Activated naive CD8-positive, alpha-beta T cell treated with anti-CD3 and anti-CD28 coated beads, Interleukin-2, amount 10 ng/mL, durations not matched to agents 7 days and 5 days (primary cell): ENCODE data around the gene MAP1B. TPM values are rescaled to one million over a fixed set of nuclear protein-coding genes. Genes with fewer than 3 reads are reported as not detected.

ENCODE experiments used
- ATAC-seq: fragments of 150-1000 bp; cut with Tn5 transposase; one replicate; pipeline ENCODE4 v1.10.0; 2021; ENCODE audit warnings: low read depth, moderate library complexity
- POLR2A ChIA-PET: fragments of 350-600 bp; sonication (Branson Sonifier 250); formaldehyde crosslinking; loops from one replicate; lab custom pipeline; 2021; ENCODE audit warnings: antibody characterized with exemption; lab: Charles Lee
- DNase-seq: peaks from one replicate; pipeline ENCODE4 v3.0.0; 2021
- H3K27ac Mint-ChIP-seq: one replicate; pipeline ENCODE4 v1.8.0; 2022; ENCODE audit warnings: mild to moderate bottlenecking, mixed read lengths
- H3K27me3 Mint-ChIP-seq: one replicate; pipeline ENCODE4 v1.8.0; 2022; ENCODE audit warnings: mild to moderate bottlenecking, moderate library complexity, mixed read lengths
- H3K36me3 Mint-ChIP-seq: one replicate; pipeline ENCODE4 v1.8.0; 2021; ENCODE audit warnings: mild to moderate bottlenecking, mixed read lengths
- H3K4me1 Mint-ChIP-seq: one replicate; pipeline ENCODE4 v1.8.0; 2021; ENCODE audit warnings: mixed read lengths
- H3K4me3 Mint-ChIP-seq: one replicate; pipeline ENCODE4 v1.8.0; 2022; ENCODE audit warnings: mild to moderate bottlenecking, moderate library complexity, mixed read lengths
- H3K9me3 Mint-ChIP-seq: one replicate; pipeline ENCODE4 v1.8.0; 2021; ENCODE audit warnings: mixed read lengths
- total RNA-seq, 2 experiments: library from RNA; stranded (reverse); gene quantifications; one replicate each; pipeline ENCODE4 v1.2.3, GENCODE V29; 2021

The MAP1B gene
- total RNA-seq, 2 experiments from 2014 or later: not detected

GRCh38 chr5:72238712-72239445 is 131.6 kb downstream of the MAP1B start:
- H3K9me3 Mint-ChIP-seq: no peaks in the 10 kb centered on the region
- peaks cover 20% of the 10 kb centered on the region for H3K36me3 Mint-ChIP-seq
- POLR2A ChIA-PET: no interaction called here
- ATAC-seq: no peak
- peaks cover 21% of the 10 kb centered on the region for H3K4me1 Mint-ChIP-seq
- H3K27me3 Mint-ChIP-seq: no peaks in the 10 kb centered on the region
- H3K27ac Mint-ChIP-seq: no peak overlapping the region
- H3K4me3 Mint-ChIP-seq: no peak overlapping the region
- no peak for DNase-seq

- POLR2A ChIA-PET: no interaction called here
- peaks cover 23% of the 10 kb centered on the region for H3K4me1 Mint-ChIP-seq
- H3K9me3 Mint-ChIP-seq: no peaks in the 10 kb centered on the region
- H3K36me3 Mint-ChIP-seq: peaks cover 15% of the 10 kb centered on the region
- DNase-seq (no peak), ATAC-seq (no peak)
- no peaks in the 10 kb centered on the region for H3K27me3 Mint-ChIP-seq
- no peak overlapping the region for H3K4me3 Mint-ChIP-seq
- no peak overlapping the region for H3K27ac Mint-ChIP-seq
Measured at GRCh38 chr5:72241346-72242003, 134.2 kb downstream of the MAP1B start.

- Mint-ChIP-seq H3K27ac (no peak overlapping the region), H3K27me3 (no peaks in the 10 kb centered on the region), H3K9me3 (no peaks in the 10 kb centered on the region), H3K36me3 (peaks cover 6% of the 10 kb centered on the region), H3K4me3 (no peak overlapping the region), H3K4me1 (peaks cover 23% of the 10 kb centered on the region)
- no peak for ATAC-seq
- DNase-seq: no peak
- POLR2A ChIA-PET: no interaction called here
Measured at GRCh38 chr5:72242796-72243475, 135.7 kb downstream of the MAP1B start.

DNA sequence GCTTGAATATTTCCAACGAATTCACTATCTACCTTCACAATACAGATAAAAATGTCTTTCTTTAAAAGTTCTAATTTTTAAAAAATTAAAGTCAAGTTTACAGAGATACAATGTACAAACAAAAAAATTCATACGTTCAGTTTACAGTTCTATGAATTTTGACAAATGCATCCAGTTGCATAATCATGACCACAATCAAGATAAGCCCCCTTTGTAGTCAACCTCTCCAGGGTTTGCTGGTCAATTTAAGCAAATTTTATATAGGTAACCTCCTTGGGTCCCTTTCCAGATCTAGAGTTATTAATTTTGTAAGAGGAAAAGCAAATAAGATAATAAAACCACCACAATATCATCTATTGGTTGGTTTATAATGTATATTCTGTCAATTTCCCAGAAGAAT is 136.4 kb downstream of the MAP1B start:
- no peaks in the 10 kb centered on the region for H3K9me3 Mint-ChIP-seq
- H3K27me3 Mint-ChIP-seq: no peaks in the 10 kb centered on the region
- no peak for ATAC-seq
- DNase-seq: no peak
- no peak overlapping the region for H3K4me3 Mint-ChIP-seq
- H3K27ac Mint-ChIP-seq: no peak overlapping the region
- H3K4me1 Mint-ChIP-seq: peaks cover 23% of the 10 kb centered on the region
- POLR2A ChIA-PET: no interaction called here
- H3K36me3 Mint-ChIP-seq: peaks cover 6% of the 10 kb centered on the region

GRCh38 chr5:72244862-72245371 is 137.6 kb downstream of the MAP1B start:
- DNase-seq: no peak
- peak; percentile 58 for ATAC-seq
- no peak overlapping the region for H3K27ac Mint-ChIP-seq
- POLR2A ChIA-PET: no interaction called here
- H3K4me3 Mint-ChIP-seq: no peak overlapping the region
- H3K9me3 Mint-ChIP-seq: no peaks in the 10 kb centered on the region
- peaks cover 6% of the 10 kb centered on the region for H3K36me3 Mint-ChIP-seq
- peaks cover 23% of the 10 kb centered on the region for H3K4me1 Mint-ChIP-seq
- H3K27me3 Mint-ChIP-seq: no peaks in the 10 kb centered on the region

DNA sequence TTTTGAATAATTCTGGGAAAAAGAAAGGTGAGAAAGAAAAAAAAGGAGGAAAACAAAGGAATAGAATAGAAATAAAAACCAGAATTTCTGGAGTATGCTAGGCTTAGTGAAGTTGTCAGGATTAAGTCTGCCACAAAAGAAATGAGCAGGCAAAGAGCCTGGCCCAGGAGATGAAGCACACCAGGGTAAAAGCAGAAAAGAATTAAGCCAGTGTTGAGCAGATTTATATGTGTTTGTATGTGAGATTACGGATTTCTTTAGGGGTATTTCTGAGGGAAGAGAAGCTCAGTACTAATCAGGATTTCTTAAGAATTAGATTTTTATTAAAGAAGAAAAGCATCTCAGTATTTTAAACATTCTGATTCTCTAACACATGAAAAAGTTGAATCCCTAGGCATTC is 138.3 kb downstream of the MAP1B start:
- POLR2A ChIA-PET: no interaction called here
- ATAC-seq (no peak), DNase-seq (no peak)
- no peaks in the 10 kb centered on the region for H3K27me3 Mint-ChIP-seq
- H3K4me3 Mint-ChIP-seq: no peak overlapping the region
- peaks cover 6% of the 10 kb centered on the region for H3K36me3 Mint-ChIP-seq
- H3K9me3 Mint-ChIP-seq: no peaks in the 10 kb centered on the region
- no peak overlapping the region for H3K27ac Mint-ChIP-seq
- H3K4me1 Mint-ChIP-seq: peaks cover 23% of the 10 kb centered on the region

GRCh38 chr5:72245951-72246532 is 138.8 kb downstream of the MAP1B start:
- no peaks in the 10 kb centered on the region for H3K27me3 Mint-ChIP-seq
- peaks cover 23% of the 10 kb centered on the region for H3K4me1 Mint-ChIP-seq
- no peaks in the 10 kb centered on the region for H3K9me3 Mint-ChIP-seq
- peaks cover 7% of the 10 kb centered on the region for H3K36me3 Mint-ChIP-seq
- POLR2A ChIA-PET: no interaction called here
- no peak for DNase-seq
- no peak overlapping the region for H3K27ac Mint-ChIP-seq
- no peak for ATAC-seq
- no peak overlapping the region for H3K4me3 Mint-ChIP-seq

DNA sequence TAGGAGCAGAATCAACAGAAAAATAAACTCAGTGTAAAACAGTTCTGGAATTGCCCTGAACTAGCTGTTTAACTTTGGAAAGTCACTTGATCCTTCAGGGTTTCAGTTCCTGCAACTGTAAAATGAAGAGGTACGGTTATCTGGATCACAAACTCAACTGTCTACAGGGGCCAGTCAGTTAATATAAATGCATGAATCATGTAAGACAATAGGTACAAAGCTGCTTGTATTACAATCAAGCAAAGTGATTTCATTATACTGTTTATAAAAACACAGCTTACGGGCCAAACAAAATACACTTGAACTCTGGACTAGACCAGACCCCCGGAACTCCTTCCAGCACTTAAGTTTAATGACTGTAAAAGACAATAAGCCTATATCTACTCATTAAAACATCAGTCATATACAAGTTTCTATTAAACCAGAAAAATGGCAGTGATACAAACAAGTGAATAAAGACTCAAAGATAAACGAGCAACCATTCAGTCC is 139.7 kb downstream of the MAP1B start:
- POLR2A ChIA-PET: no interaction called here
- no peaks in the 10 kb centered on the region for H3K27me3 Mint-ChIP-seq
- peaks cover 23% of the 10 kb centered on the region for H3K4me1 Mint-ChIP-seq
- DNase-seq (no peak), ATAC-seq (no peak)
- H3K4me3 Mint-ChIP-seq: no peak overlapping the region
- no peaks in the 10 kb centered on the region for H3K9me3 Mint-ChIP-seq
- peaks cover 8% of the 10 kb centered on the region for H3K36me3 Mint-ChIP-seq
- no peak overlapping the region for H3K27ac Mint-ChIP-seq

DNA sequence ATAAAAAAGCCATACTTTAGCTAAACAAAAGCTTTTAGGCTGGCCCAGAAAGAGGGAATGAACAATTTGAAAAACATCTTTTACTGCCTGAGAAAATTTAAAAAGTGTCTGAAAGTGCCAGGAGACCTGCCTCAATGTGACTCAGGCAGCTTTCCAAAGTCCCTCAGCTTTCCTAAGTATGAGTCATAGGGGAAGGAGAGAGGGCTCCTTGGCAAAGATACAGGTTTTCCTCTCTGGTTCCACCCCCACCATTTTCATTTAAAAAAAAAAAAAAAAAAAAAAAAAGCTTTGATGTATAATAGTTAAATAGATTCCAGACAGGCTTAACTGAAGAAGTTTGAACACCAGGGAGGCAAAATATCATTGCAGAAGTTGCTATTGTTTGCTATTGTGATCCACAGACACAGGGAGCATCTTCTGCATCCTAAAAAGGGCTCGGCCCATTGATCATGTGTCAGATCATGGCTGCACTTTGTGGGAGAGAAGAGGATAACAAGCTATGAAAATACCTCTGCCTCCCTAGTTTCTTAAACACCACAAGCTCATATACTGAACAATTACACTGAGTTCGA is 141.2 kb downstream of the MAP1B start:
- POLR2A ChIA-PET: interaction anchor here (0.5 to 0.6 kb wide), 2 partner anchors 15 to 646 kb away, joined by 3 to 4 read pairs; no protein-coding TSS in a partner anchor
- Mint-ChIP-seq H3K9me3 (no peaks in the 10 kb centered on the region), H3K27ac (no peak overlapping the region), H3K4me1 (peaks cover 22% of the 10 kb centered on the region), H3K27me3 (no peaks in the 10 kb centered on the region), H3K36me3 (peaks cover 7% of the 10 kb centered on the region), H3K4me3 (no peak overlapping the region)
- ATAC-seq (no peak), DNase-seq (no peak)

DNA sequence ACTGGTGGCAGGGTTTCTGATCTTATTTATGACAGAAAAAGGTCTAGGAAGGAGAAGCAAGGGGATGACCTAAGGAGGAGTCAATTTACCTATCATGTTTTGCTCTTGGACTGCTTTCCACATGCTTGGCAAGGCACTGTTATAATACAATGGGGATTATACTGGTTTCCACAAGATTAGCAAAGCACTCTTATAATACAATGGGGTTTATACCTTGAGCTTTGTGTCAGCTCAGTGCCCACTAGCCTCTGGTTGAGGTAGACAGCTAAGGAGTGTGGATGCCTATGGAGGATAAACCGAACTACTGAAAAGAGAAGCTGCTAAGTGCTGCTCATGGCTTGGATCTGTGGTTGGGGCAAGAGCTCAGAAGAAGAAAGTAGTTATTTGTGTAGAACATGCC is 144.1 kb downstream of the MAP1B start:
- no peaks in the 10 kb centered on the region for H3K27me3 Mint-ChIP-seq
- H3K36me3 Mint-ChIP-seq: peaks cover 7% of the 10 kb centered on the region
- H3K27ac Mint-ChIP-seq: no peak overlapping the region
- no peak overlapping the region for H3K4me3 Mint-ChIP-seq
- POLR2A ChIA-PET: no interaction called here
- H3K4me1 Mint-ChIP-seq: peaks cover 2% of the 10 kb centered on the region
- ATAC-seq: no peak
- no peaks in the 10 kb centered on the region for H3K9me3 Mint-ChIP-seq
- DNase-seq: no peak

DNA sequence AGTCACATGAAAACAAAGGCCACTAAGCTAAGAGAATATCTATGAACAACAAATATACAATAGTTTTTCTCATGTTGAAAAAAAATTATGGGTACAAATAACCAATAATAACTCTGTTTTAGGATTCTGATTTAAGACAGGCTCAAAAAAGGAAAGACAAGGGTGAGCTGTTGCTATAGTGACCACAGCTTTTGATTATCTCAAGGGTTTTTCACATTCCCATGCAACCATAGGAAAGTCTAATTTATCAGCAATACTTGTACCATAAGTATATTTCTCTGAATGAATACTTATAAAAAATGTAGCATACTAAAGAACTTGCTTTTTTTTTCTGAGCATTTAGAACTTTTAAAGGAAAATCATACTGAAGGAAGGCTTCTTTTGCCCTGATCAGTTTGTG is 144.7 kb downstream of the MAP1B start:
- peaks cover 5% of the 10 kb centered on the region for H3K4me1 Mint-ChIP-seq
- no peaks in the 10 kb centered on the region for H3K27me3 Mint-ChIP-seq
- H3K36me3 Mint-ChIP-seq: peaks cover 10% of the 10 kb centered on the region
- POLR2A ChIA-PET: no interaction called here
- H3K27ac Mint-ChIP-seq: no peak overlapping the region
- ATAC-seq (no peak), DNase-seq (no peak)
- no peaks in the 10 kb centered on the region for H3K9me3 Mint-ChIP-seq
- H3K4me3 Mint-ChIP-seq: no peak overlapping the region

DNA sequence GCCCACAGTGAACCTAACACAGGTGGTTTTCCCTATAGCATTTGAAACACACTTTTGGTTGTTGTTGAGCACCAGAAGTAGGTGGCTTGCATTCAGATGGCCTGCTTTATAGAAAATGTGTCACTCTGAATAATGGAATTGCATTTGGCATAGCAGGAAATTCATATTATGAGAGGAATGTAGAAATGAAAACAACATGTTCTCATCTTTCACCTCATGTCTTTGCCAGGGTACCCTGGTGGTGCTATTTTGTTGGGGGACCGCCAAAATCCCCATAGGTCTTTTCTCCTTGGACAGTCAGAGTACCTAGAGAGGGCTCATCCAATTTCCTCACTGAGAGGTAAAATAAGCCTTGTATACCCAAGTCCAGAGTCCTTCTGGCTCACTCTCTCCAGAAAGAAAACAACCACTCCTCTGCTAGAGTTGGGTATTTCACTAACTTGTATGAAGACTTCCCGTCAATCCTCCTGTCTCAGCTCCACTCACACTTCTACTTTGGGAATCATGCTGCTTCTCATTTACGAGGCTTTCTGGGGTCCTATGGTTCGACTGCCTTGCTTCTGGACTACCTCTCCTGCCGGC is 145.4 kb downstream of the MAP1B start:
- ATAC-seq: no peak
- Mint-ChIP-seq H3K4me1 (peaks cover 5% of the 10 kb centered on the region), H3K36me3 (peaks cover 14% of the 10 kb centered on the region), H3K4me3 (no peak overlapping the region), H3K9me3 (no peaks in the 10 kb centered on the region), H3K27me3 (no peaks in the 10 kb centered on the region), H3K27ac (no peak overlapping the region)
- POLR2A ChIA-PET: no interaction called here
- no peak for DNase-seq

GRCh38 chr5:72255237-72255636 is 148.0 kb downstream of the MAP1B start:
- Mint-ChIP-seq H3K27me3 (no peaks in the 10 kb centered on the region), H3K27ac (no peak overlapping the region), H3K4me3 (no peak overlapping the region), H3K36me3 (peaks cover 19% of the 10 kb centered on the region), H3K9me3 (no peaks in the 10 kb centered on the region), H3K4me1 (peaks cover 5% of the 10 kb centered on the region)
- POLR2A ChIA-PET: no interaction called here
- DNase-seq: no peak
- ATAC-seq: no peak
